Stimulated activated CD4-positive, alpha-beta T cell treated with anti-CD3 and anti-CD28 coated beads, Interleukin-4, amount 100 ng/mL, for 4 hours (primary cell): ENCODE data around the gene TNFRSF8.
"Not testable (repeated sequence)": the region's sequence is repeated elsewhere in the genome, so short reads cannot be mapped to it uniquely, and the experiment has no call there.

ENCODE experiments used
- DNase-seq, 2 experiments: peaks; one replicate each; pipeline ENCODE4 v3.0.0-alpha.2; 2020

The TNFRSF8 gene

DNA sequence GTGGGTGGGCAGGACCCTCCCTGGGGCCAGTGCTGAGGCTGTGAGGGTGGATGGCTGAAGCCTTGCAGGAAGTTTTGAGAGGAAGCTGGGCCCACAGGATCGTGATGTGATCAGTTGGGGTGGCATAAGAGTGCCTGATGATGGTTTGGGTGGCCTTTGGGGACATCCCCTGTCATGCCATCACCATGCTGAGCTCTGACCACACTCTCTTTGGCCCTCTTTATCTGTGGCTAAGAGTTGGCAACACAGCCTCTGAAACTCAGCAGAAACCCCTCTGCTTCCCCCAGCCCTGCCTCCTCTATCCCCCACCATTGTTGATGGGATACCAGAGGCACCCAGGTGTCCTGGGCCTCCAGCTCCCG lies 24.0 kb upstream of the TNFRSF8 start:
- no peak for DNase-seq

GRCh38 chr1:12039824-12040456 lies 23.2 kb upstream of the TNFRSF8 start:
- DNase-seq, result not testable (repeated sequence)

GRCh38 chr1:12040457-12041051 lies 22.5 kb upstream of the TNFRSF8 start:
- no peak for DNase-seq

- DNase-seq, result not testable (repeated sequence)
Measured at GRCh38 chr1:12044187-12044877, 18.8 kb upstream of the TNFRSF8 start.

DNA sequence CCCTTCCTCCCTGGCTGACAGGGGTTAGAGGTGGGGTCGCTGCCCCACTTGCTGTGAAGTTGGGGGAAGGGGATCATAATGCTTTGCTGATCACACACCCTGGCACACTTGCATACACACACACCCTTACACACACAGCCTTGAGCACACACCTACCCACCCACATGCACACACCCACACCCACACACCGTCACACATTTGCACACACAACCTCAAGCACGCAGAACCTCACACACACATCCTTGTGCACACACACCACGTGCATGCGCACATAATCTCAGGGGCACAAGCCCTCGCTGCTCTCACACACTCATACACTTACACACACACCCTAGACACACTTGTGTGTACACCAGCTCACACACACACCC lies 16.4 kb upstream of the TNFRSF8 start:
- DNase-seq, result no peak

DNA sequence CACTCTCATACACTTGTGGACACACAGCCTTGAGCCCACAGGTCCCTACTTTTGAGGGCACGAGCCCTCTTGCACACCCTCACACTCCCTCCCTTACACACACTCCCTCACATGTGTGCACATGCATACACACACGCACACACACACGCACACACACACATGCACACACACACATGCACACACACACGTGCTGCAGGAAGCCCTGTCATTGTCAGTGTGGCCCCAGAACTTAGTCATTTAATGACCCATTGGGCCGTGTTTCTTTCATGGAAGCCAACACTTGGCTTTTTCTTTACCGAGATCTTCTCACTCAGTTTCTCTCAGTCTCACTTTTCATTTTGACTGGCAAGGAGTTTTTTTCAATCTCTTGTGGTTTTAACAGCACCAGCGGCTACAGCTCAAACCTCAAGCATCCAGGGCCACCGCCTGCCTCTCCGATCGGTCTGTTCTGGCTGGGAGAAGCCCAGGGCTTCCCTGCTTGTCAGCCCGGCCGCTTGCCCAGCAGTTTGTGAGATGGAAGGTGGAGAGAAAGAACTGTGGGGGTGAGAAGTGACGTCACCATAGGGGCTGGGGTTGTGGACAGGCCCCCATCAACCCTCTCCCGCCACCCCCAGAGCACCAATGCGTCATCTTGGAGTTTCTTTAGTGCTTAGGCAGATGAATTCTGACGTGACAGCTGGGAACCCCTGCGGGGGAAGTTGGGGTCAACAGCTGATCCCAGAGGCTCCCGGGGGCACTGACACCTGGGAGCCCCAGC lies 15.8 kb upstream of the TNFRSF8 start:
- peak; percentile 52 to 57 for DNase-seq

- no peak for DNase-seq
Measured at GRCh38 chr1:12048372-12048771, 14.7 kb upstream of the TNFRSF8 start.

DNA sequence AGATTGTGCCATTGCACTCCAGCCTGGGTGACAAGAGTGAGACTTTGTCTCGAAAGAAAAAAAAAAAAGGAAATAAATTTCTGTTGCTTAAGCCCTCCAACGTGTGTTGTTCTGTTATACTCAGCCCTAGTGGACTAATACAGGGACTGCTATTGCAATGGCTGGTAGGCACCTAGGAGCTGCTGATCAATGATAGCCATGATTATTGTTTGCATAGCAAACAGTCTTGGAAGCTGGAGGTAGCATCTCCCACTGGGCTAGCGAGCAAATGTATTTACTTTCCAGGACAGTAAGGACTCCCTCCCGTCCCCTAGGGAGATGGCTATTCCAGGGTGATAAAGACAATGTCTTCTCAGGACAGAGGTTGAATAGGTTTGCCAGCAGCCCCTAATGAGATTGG lies 13.5 kb upstream of the TNFRSF8 start:
- no peak for DNase-seq

DNA sequence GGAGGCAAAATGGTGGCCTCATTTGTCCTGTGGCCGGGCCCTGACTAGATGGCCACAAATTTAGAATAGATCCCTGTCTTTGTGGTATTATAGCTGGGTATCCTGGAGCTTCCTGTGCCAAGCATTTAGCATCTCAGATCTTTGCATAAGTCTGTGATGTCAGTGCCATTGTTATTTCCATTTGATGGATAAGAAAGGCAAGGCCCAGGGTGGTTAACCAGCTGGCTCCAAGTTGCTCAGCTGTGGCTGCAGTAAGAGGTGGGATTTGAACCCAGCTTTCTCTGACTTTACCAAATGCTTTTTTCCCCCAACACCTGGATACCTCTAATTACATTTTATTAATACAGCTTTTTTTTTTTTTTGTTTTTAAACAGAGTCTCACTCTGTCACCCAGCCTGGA lies 11.7 kb upstream of the TNFRSF8 start:
- no peak for DNase-seq

DNA sequence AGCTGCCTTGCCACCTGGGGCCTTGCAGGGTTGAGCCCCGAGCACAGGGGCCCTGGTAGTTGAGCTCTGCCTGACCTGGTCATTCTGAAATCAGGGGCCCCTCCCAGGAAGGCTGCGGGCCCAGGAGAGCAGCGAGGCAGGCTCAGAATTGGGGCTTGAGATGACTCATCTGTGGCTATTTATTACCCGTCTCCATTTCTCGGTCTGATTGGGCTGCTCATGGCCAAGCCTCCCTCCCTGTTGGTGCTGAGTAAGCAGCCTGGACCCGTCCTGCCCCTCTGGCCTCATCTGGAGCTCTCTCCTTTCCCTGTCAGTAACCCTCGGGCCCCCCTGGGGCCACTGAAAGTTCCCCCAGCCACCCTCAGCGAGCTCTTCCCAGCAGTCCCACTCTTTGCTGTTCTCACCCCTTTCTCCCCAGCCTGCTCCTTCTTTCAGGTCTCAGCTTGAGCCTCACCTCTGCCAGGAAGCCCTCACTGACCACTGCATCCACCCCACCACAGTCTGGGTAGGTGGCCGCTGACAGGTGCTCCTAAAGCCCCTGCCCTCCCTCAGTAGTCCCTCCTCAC lies 11.0 kb upstream of the TNFRSF8 start:
- DNase-seq, result no peak

GRCh38 chr1:12052997-12053686 lies 10.0 kb upstream of the TNFRSF8 start:
- no peak for DNase-seq

GRCh38 chr1:12053752-12054548 lies 9.2 kb upstream of the TNFRSF8 start:
- no peak for DNase-seq

DNA sequence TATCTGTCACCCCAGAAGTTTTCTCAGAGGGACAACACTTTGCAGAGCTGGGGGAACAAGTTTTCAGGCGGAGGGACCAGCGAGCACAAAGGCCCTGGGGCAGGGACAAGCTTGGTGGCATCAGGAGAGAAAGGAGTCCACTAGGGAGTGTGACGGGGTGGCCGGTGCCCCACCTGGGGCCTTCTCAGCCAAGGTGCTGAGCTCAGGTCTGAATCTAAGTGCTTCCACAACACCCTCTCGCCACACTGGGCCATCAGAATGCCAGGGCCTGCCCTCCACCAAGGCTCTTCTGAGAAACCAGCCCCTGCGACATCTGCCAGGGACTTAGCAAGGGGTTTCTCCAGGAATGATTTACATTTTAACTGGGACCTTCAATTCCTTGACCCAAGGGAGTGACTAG lies 7.8 kb upstream of the TNFRSF8 start:
- no peak for DNase-seq

DNA sequence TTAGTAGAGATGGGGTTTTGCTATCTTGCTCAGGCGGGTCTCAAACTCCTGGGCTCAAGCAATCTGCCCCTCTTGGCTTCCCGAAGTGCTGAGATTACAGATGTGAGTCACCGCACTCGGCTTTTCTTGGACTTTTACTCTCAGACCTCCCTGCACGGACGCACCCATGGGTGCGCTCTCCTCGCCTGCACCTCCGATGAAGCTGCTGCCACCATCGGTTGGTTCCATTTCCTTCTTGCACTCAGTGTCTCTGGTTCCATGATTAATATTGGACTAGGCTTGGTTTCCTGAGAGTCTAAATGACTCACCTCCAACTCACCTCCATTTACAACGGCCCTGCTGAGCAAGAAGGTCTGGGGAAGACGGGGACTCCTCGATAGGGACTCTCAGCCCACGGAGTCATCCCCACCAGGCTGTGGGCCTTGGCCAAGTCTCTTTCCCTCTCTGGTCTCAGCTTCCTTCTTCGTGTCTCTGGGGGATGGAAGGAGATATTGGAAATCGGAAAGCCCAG lies 6.7 kb upstream of the TNFRSF8 start:
- no peak for DNase-seq

- no peak for DNase-seq
Measured at GRCh38 chr1:12057382-12057781, 5.7 kb upstream of the TNFRSF8 start.

- DNase-seq, result no peak
Measured at GRCh38 chr1:12057940-12058687, 5.0 kb upstream of the TNFRSF8 start.

DNA sequence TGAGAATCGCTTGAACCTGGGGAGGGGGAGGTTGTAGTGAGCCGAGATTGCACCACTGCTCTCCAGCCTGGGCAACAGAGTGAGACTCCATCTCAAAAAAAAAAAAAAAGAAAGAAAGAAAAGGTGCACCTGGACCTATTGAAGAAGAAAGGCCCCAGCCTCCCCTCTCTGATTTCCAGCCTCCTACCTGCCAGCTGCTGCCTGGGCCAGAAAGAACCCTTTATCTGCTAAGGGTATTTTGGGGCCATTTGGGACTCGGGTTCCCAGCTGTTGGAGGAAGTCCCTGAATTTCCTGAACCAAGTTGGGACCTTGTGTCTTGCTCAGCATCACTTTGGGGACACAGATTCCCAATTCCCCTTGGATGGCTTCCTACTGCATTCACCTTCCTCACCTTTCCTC lies 3.9 kb upstream of the TNFRSF8 start:
- DNase-seq, result no peak

- DNase-seq, result no peak
Measured at GRCh38 chr1:12059722-12060464, 3.2 kb upstream of the TNFRSF8 start.

- DNase-seq, result no peak
Measured at GRCh38 chr1:12060500-12060899, 2.6 kb upstream of the TNFRSF8 start.
